SK-N-SH treated with all-trans-retinoic acid at 6 μM for 48 hours (cell line): ENCODE results near the gene UNC93B1.

Source experiments
- ATAC-seq: fragments of 200-7000 bp; cut with Tn5 transposase; 3 replicates; pipeline ENCODE4 v1.9.1; 2020; ENCODE audit warnings: mild to moderate bottlenecking, moderate library complexity
- ARNTL ChIP-seq: fragments of 450-650 bp; formaldehyde crosslinking; IDR thresholded peaks from 2 replicates; pipeline ENCODE4 v1.5.0; 2020; ENCODE audit warnings: low read depth, mild to moderate bottlenecking, moderate library complexity, borderline replicate concordance
- BACH2 ChIP-seq: fragments of 250-450 bp; sonication (Bioruptor Pico); IDR thresholded peaks from 2 replicates; pipeline ENCODE4 v1.9.0; 2021; ENCODE audit warnings: mild to moderate bottlenecking, borderline replicate concordance
- CREB5 ChIP-seq: fragments of 250-450 bp; sonication (Bioruptor Pico); IDR thresholded peaks from 2 replicates; pipeline ENCODE4 v1.5.1; 2020; ENCODE audit warnings: low read depth, mild to moderate bottlenecking, moderate library complexity
- CSDC2 ChIP-seq: fragments of 250-450 bp; sonication (Bioruptor Pico); IDR thresholded peaks from 2 replicates; pipeline ENCODE4 v1.5.0; 2020; ENCODE audit warnings: mild to moderate bottlenecking, moderate library complexity
- ESRRG ChIP-seq: fragments of 250-450 bp; sonication (Bioruptor Pico); IDR thresholded peaks from 2 replicates; pipeline ENCODE4 v1.6.1; 2021; ENCODE audit warnings: mild to moderate bottlenecking
- GLIS3 ChIP-seq: fragments of 250-450 bp; sonication (Bioruptor Pico); IDR thresholded peaks from 2 replicates; pipeline ENCODE4 v1.5.0; 2020; ENCODE audit warnings: mild to moderate bottlenecking, moderate library complexity
- ISL1 ChIP-seq: fragments of 250-450 bp; sonication (Bioruptor Pico); IDR thresholded peaks from 2 replicates; pipeline ENCODE4 v2.1.2; 2022; ENCODE audit warnings: mild to moderate bottlenecking, moderate library complexity
- OSR1 ChIP-seq: fragments of 250-450 bp; sonication (Bioruptor Pico); IDR thresholded peaks from 2 replicates; pipeline ENCODE4 v1.8.0; 2022; ENCODE audit warnings: moderate library complexity, mild to moderate bottlenecking, inconsistent platforms
- PATZ1 ChIP-seq: fragments of 250-450 bp; sonication (Bioruptor Pico); IDR thresholded peaks from 2 replicates; pipeline ENCODE4 v1.8.0; 2020; ENCODE audit warnings: mild to moderate bottlenecking, moderate library complexity, borderline replicate concordance
- PPARA ChIP-seq: fragments of 250-450 bp; sonication (Bioruptor Pico); IDR thresholded peaks from 2 replicates; pipeline ENCODE4 v1.5.0; 2020; ENCODE audit warnings: mild to moderate bottlenecking, borderline replicate concordance
- RARB ChIP-seq: fragments of 250-450 bp; sonication (Bioruptor Pico); IDR thresholded peaks from 2 replicates; pipeline ENCODE4 v1.8.0; 2021; ENCODE audit warnings: mild to moderate bottlenecking, moderate library complexity
- SNAI2 ChIP-seq: fragments of 250-450 bp; sonication (Bioruptor Pico); IDR thresholded peaks from 2 replicates; pipeline ENCODE4 v1.5.0; 2020; ENCODE audit warnings: mild to moderate bottlenecking, moderate library complexity
- TCF4 ChIP-seq: fragments of 250-450 bp; sonication (Bioruptor Pico); IDR thresholded peaks from 2 replicates; pipeline ENCODE4 v1.8.0; 2021; ENCODE audit warnings: mild to moderate bottlenecking, moderate library complexity, borderline replicate concordance
- TOX ChIP-seq: fragments of 250-450 bp; sonication (Bioruptor Pico); IDR thresholded peaks from 2 replicates; pipeline ENCODE4 v1.8.0; 2021; ENCODE audit warnings: mild to moderate bottlenecking, moderate library complexity, borderline replicate concordance
- ZC3H10 ChIP-seq: fragments of 250-450 bp; sonication (Bioruptor Pico); IDR thresholded peaks from 2 replicates; pipeline ENCODE4 v1.5.1; 2021; ENCODE audit warnings: mild to moderate bottlenecking, moderate library complexity
- ZFP3 ChIP-seq: fragments of 250-450 bp; sonication (Bioruptor Pico); IDR thresholded peaks from 2 replicates; pipeline ENCODE4 v1.5.0; 2020; ENCODE audit warnings: mild to moderate bottlenecking, moderate library complexity
- ZNF565 ChIP-seq: fragments of 450-650 bp; formaldehyde crosslinking; conservative IDR thresholded peaks from 2 replicates; pipeline ENCODE4 v1.5.0; 2020; ENCODE audit warnings: low read depth, mild to moderate bottlenecking, moderate library complexity
- ZNF70 ChIP-seq: fragments of 450-650 bp; formaldehyde crosslinking; IDR thresholded peaks from 2 replicates; pipeline ENCODE4 v1.5.0; 2020; ENCODE audit warnings: mild to moderate bottlenecking, moderate library complexity
- ZNF8 ChIP-seq: fragments of 450-650 bp; formaldehyde crosslinking; IDR thresholded peaks from 2 replicates; pipeline ENCODE4 v1.5.0; 2020; ENCODE audit warnings: mild to moderate bottlenecking, moderate library complexity
- TF ChIP-seq, protein P1 (sequence below): fragments of 250-450 bp; sonication (Bioruptor Pico); IDR thresholded peaks from 2 replicates; pipeline ENCODE4 v1.8.0; 2021; ENCODE audit warnings: low read depth, mild to moderate bottlenecking, moderate library complexity, borderline replicate concordance
- TF ChIP-seq, protein P2 (sequence below): fragments of 250-450 bp; sonication (Bioruptor Pico); IDR thresholded peaks from 2 replicates; pipeline ENCODE4 v1.5.0; 2020; ENCODE audit warnings: mild to moderate bottlenecking, moderate library complexity
- TF ChIP-seq, protein P3 (sequence below): fragments of 250-450 bp; sonication (Bioruptor Pico); IDR thresholded peaks from 2 replicates; pipeline ENCODE4 v1.5.1; 2021; ENCODE audit warnings: mild to moderate bottlenecking, moderate library complexity

Gene UNC93B1

DNA sequence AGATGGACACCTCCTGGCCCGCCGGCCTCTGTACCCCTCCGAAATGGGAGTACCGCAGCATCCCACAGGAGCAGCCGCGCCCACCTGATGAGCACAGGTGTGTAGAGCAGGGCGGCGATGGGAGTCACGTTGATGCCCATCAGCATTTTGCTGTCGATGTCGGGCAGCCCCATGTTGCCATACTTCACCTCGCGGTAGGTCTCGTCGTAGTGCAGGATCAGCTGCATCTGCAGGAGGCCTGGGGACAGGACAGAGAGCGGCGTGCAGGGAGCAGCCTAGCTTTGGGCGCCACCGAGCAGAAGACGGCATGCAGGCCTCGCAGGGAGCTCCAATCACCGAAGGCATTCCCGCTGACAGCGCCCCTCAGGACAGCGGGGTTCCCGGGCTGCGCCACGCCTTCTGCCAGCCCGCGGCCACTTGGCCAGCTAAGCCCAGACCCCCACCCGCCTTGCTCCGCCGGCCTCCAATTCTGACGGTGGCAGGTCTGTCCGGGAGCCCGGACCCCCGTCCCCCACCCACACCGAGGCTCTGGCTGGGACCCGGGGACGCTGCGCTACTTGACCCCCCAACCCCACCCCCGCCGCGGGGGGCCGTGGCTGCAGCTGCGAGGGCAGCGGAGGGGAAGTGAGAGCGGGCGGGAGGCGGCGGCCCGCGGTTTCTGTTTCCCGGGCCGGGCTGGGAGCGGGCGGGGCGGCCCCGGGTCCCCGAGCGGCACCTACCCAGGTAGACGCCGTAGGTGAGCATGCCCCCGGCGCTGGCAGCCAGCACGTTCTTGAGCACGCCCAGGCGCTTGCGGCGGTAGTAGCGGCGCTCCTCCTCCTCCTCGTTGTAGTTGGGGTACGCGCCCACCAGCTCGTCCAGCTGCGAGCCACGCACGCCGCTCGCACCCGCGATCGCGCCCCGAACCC is 705 bp downstream of the UNC93B1 start (continued):
- TF ChIP-seq CREB5 (CRISPR knock-in tag), result no peak
- TF ChIP-seq, protein P1, sequence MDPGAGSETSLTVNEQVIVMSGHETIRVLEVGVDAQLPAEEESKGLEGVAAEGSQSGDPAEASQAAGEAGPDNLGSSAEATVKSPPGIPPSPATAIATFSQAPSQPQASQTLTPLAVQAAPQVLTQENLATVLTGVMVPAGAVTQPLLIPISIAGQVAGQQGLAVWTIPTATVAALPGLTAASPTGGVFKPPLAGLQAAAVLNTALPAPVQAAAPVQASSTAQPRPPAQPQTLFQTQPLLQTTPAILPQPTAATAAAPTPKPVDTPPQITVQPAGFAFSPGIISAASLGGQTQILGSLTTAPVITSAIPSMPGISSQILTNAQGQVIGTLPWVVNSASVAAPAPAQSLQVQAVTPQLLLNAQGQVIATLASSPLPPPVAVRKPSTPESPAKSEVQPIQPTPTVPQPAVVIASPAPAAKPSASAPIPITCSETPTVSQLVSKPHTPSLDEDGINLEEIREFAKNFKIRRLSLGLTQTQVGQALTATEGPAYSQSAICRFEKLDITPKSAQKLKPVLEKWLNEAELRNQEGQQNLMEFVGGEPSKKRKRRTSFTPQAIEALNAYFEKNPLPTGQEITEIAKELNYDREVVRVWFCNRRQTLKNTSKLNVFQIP (CRISPR knock-in tag), result no peak

DNA sequence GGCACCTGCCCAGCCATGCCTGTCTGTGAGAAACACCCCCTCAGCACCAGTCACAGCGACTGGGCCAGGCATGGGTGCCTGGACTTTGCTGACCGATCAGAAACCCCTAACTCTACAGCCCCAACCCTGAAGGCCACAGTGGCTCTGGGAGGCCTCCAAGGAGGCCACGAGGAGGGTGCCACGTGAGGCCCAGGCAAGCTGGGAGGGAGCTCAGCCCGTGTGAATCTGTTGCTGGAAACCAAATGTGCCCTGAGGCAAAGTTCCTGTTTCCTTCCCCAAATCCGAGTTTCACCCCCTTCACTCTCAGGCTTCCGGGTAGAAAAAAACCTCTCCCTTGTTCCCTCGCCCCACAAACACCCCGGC is 1.3 kb downstream of the UNC93B1 start:
- no peak for ATAC-seq
- TF ChIP-seq ZNF565 (no peak), TCF4 (CRISPR knock-in tag) (no peak), GLIS3 (CRISPR knock-in tag) (no peak), ZFP3 (CRISPR knock-in tag) (no peak), PPARA (CRISPR knock-in tag) (no peak), ZNF70 (no peak), SNAI2 (CRISPR knock-in tag) (no peak), BACH2 (CRISPR knock-in tag) (no peak), CSDC2 (CRISPR knock-in tag) (no peak), RARB (CRISPR knock-in tag) (no peak), ARNTL (CRISPR knock-in tag) (no peak), PATZ1 (CRISPR knock-in tag) (no peak), ZC3H10 (CRISPR knock-in tag) (no peak), OSR1 (CRISPR knock-in tag) (no peak)
- TF ChIP-seq, protein P2, sequence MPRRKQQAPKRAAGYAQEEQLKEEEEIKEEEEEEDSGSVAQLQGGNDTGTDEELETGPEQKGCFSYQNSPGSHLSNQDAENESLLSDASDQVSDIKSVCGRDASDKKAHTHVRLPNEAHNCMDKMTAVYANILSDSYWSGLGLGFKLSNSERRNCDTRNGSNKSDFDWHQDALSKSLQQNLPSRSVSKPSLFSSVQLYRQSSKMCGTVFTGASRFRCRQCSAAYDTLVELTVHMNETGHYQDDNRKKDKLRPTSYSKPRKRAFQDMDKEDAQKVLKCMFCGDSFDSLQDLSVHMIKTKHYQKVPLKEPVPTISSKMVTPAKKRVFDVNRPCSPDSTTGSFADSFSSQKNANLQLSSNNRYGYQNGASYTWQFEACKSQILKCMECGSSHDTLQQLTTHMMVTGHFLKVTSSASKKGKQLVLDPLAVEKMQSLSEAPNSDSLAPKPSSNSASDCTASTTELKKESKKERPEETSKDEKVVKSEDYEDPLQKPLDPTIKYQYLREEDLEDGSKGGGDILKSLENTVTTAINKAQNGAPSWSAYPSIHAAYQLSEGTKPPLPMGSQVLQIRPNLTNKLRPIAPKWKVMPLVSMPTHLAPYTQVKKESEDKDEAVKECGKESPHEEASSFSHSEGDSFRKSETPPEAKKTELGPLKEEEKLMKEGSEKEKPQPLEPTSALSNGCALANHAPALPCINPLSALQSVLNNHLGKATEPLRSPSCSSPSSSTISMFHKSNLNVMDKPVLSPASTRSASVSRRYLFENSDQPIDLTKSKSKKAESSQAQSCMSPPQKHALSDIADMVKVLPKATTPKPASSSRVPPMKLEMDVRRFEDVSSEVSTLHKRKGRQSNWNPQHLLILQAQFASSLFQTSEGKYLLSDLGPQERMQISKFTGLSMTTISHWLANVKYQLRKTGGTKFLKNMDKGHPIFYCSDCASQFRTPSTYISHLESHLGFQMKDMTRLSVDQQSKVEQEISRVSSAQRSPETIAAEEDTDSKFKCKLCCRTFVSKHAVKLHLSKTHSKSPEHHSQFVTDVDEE, result no peak
- TF ChIP-seq, all 23 proteins: peak for 0

DNA sequence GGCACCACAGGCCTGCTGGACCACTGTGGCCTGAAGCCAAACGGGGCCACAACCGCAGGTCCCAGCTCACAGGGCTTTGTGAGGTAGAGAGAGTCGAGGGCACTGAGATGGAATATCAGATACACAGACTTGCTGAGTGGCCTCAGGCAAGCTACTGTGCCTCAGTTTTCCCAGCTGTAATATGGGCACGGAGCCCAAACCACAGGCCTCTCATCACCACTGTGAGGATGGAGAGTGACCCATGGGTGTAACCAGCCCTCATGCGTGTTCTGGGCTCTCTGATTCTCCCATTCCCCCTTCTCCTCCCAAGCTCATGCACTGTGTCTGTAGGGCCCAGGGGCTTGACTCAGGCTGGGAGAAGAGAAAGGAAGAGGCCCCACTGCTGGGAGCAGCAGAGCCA is 4.2 kb downstream of the UNC93B1 start:
- ATAC-seq, result no peak
- TF ChIP-seq ZNF565 (no peak), ZNF70 (no peak), ZNF8 (no peak), CSDC2 (CRISPR knock-in tag) (no peak), TOX (no peak), OSR1 (CRISPR knock-in tag) (no peak), CREB5 (CRISPR knock-in tag) (no peak), ESRRG (CRISPR knock-in tag) (no peak), ZC3H10 (CRISPR knock-in tag) (no peak), BACH2 (CRISPR knock-in tag) (no peak), ARNTL (CRISPR knock-in tag) (no peak), ISL1 (no peak), PPARA (CRISPR knock-in tag) (no peak), PATZ1 (CRISPR knock-in tag) (no peak), GLIS3 (CRISPR knock-in tag) (no peak), ZFP3 (CRISPR knock-in tag) (no peak)
- TF ChIP-seq, protein P1 (CRISPR knock-in tag), result no peak
- TF ChIP-seq, protein P3, sequence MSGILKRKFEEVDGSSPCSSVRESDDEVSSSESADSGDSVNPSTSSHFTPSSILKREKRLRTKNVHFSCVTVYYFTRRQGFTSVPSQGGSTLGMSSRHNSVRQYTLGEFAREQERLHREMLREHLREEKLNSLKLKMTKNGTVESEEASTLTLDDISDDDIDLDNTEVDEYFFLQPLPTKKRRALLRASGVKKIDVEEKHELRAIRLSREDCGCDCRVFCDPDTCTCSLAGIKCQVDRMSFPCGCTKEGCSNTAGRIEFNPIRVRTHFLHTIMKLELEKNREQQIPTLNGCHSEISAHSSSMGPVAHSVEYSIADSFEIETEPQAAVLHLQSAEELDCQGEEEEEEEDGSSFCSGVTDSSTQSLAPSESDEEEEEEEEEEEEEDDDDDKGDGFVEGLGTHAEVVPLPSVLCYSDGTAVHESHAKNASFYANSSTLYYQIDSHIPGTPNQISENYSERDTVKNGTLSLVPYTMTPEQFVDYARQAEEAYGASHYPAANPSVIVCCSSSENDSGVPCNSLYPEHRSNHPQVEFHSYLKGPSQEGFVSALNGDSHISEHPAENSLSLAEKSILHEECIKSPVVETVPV, result no peak
